ENCODE results near the gene SIL1. TPM values are rescaled to one million over a fixed set of nuclear protein-coding genes. Genes with fewer than 3 reads are reported as not detected.
A peak's percentile ranks its signal among the peaks of the same experiment; 100 is the strongest.

The SIL1 gene
- total and polyA plus RNA-seq, 9 of the 15 experiments (the other 6 are each of a cell fraction or from before 2014, with no cell fraction given), result 1.3 to 30.5 (median 18.1) TPM

DNA sequence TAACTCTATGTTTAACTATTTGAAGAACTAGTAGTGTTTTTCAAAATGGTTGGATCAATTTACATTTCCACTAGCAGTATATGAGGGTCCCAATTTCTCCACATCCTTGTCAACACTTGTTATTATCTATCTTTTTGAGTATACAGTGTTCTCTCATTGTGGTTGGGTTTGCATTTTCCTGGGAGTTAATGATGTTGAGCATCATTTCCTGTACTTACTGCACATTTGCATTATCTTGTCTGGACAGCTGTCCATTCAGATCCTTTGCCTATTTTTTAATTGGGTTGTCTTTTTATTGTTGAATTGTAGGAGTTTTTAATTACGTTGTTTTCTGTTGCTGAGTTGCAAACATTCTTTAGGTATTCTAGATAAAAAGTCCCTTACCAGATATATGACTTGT is 219.6 kb downstream of the SIL1 start:
- DNase-seq (ENCODE audit: extremely low read depth in 1 of 4, low spot score in 3 of 4), result no peak
- no peaks in the 10 kb centered on the region for H3K36me3 ChIP-seq (ENCODE audit: control insufficient read depth, insufficient read depth, low read length)
- no peaks in the 10 kb centered on the region; a peak in 1 of 5 replicates for H3K27me3 ChIP-seq (ENCODE audit: control insufficient read depth in 2 of 2, insufficient read depth in 2 of 2, low read length in 2 of 2)
- no TSS peak for BruUV-seq (replicated peaks)
- no peaks in the 10 kb centered on the region for H3K9me1 ChIP-seq (ENCODE audit: control insufficient read depth, insufficient read depth, low read length)
- no peaks in the 10 kb centered on the region for H3K9me3 ChIP-seq (replicated peaks; ENCODE audit: control insufficient read depth, insufficient read depth, low read depth, low read length)
- no peak overlapping the region for H3K27ac ChIP-seq (ENCODE audit: extremely low read depth, low read depth, low read length)
- no peak overlapping the region for H3K4me2 ChIP-seq (ENCODE audit: insufficient read depth, low read length)
- ChIA-PET POLR2A (no interaction called here), CTCF (ENCODE audit: low intra/inter-chr PET ratio) (no interaction called here)
- intact Hi-C loops (cut with micrococcal nuclease) (loop anchor here (10.0 kb wide), 1 partner anchor 334 kb away; no protein-coding TSS in a partner anchor), in situ Hi-C loops (cut with MboI) (no loop called here)
- H3K4me3 ChIP-seq, result no peak overlapping the region
- peak; percentile 24; the same call in 1 of the 2 replicates for TF ChIP-seq ARID1B (IDR thresholded peaks at IDR 0.05)
- peak; percentile 29; the same call in 1 of the 2 replicates for TF ChIP-seq TCF3 (CRISPR knock-in tag; IDR thresholded peaks at IDR 0.05)
- no peak for TF ChIP-seq NR4A1 (CRISPR knock-in tag; IDR thresholded peaks at IDR 0.05)
- TF ChIP-seq NR4A1 (tag; IDR thresholded peaks at IDR 0.05), result no peak
- 0 out of 2 replicates have a peak, but pooled peaks have one; percentile 38 for TF ChIP-seq ZNF24 (IDR thresholded peaks at IDR 0.05)
- no peaks in the 10 kb centered on the region for H4K20me1 ChIP-seq (replicated peaks; ENCODE audit: control insufficient read depth, insufficient read depth, low read length)
- no peak for FAIRE-seq
- no peak overlapping the region for H3K9ac ChIP-seq (ENCODE audit: insufficient read depth in 1 of 2, low read depth in 2 of 2, low read length in 2 of 2)
- ATAC-seq, result no peak
- peaks cover 10 to 35% of the 10 kb centered on the region in 2 experiments for H3K4me1 ChIP-seq (replicated peaks in 1 of 2; ENCODE audit: control insufficient read depth in 2 of 2, insufficient read depth in 2 of 2, low read length in 2 of 2)
- no peaks in the 10 kb centered on the region for H3K79me2 ChIP-seq (ENCODE audit: control insufficient read depth, insufficient read depth, low read length)
- WGBS (ENCODE audit: insufficient coverage, low coverage, missing lambda C conversion rate), result 33% methylated on average over 1 of the region's 1 CpG
- H2AFZ ChIP-seq (ENCODE audit: low read depth, low read length), result no peak overlapping the region

DNA sequence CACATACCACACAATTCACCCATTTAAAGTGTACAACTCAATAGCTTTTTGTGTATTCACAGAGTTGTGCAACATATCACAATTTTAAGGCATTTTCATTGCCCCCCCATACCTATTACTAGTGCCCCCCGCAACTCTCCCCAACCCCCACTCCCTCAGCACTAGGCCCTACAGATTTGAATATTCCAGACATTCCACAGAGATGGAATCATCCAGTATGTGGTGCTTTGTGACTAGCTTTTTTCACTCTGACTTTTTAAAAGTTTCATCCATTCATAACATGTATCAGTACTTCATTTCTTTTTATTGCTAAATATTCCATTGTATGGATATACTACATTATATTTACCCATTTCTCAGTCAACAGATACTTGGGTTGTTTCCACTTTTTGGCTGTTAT is 220.1 kb downstream of the SIL1 start:
- FAIRE-seq (no peak), ATAC-seq (no peak), DNase-seq (ENCODE audit: extremely low read depth in 1 of 4, low spot score in 3 of 4) (no peak)
- Histone ChIP-seq H3K36me3 (ENCODE audit: control insufficient read depth, insufficient read depth, low read length) (no peaks in the 10 kb centered on the region), H3K4me1 (replicated peaks in 1 of 2; ENCODE audit: control insufficient read depth in 2 of 2, insufficient read depth in 2 of 2, low read length in 2 of 2) (peaks cover 10 to 35% of the 10 kb centered on the region in 2 experiments), H3K4me3 (no peak overlapping the region), H3K9ac (ENCODE audit: insufficient read depth in 1 of 2, low read depth in 2 of 2, low read length in 2 of 2) (no peak overlapping the region), H3K27ac (ENCODE audit: extremely low read depth, low read depth, low read length) (no peak overlapping the region), H3K9me1 (ENCODE audit: control insufficient read depth, insufficient read depth, low read length) (no peaks in the 10 kb centered on the region), H3K9me3 (replicated peaks; ENCODE audit: control insufficient read depth, insufficient read depth, low read depth, low read length) (no peaks in the 10 kb centered on the region), H2AFZ (ENCODE audit: low read depth, low read length) (no peak overlapping the region), H3K4me2 (ENCODE audit: insufficient read depth, low read length) (no peak overlapping the region), H3K27me3 (ENCODE audit: control insufficient read depth in 2 of 2, insufficient read depth in 2 of 2, low read length in 2 of 2) (no peaks in the 10 kb centered on the region; a peak in 1 of 5 replicates), H4K20me1 (replicated peaks; ENCODE audit: control insufficient read depth, insufficient read depth, low read length) (no peaks in the 10 kb centered on the region), H3K79me2 (ENCODE audit: control insufficient read depth, insufficient read depth, low read length) (no peaks in the 10 kb centered on the region)
- TF ChIP-seq TGIF2 (CRISPR knock-in tag; IDR thresholded peaks at IDR 0.05) (no peak), JUND (IDR thresholded peaks at IDR 0.05; ENCODE audit: borderline replicate concordance, low read depth, low read length) (no peak), JUND (tag; IDR thresholded peaks at IDR 0.05; ENCODE audit: borderline replicate concordance, low read depth, low read length) (no peak)
- CTCF ChIA-PET (ENCODE audit: low intra/inter-chr PET ratio), result no interaction called here
- in situ Hi-C loops (cut with MboI), result no loop called here
- BruUV-seq (replicated peaks), result no TSS peak
- 88% methylated on average over 1 of the region's 1 CpG for WGBS (ENCODE audit: insufficient coverage, low coverage, missing lambda C conversion rate)
- intact Hi-C loops (cut with micrococcal nuclease), result loop anchor here (10.0 kb wide), 1 partner anchor 333 kb away; no protein-coding TSS in a partner anchor
- POLR2A ChIA-PET, result no interaction called here
